Measurements from ENCODE around the gene STOX2.
A peak's percentile ranks its signal among the peaks of the same experiment; 100 is the strongest.

Gene STOX2

GRCh38 chr4:183971929-183972490 is 66.9 kb downstream of the STOX2 start:
- Histone ChIP-seq H3K36me3 (ENCODE audit: control insufficient read depth in 5 of 5, insufficient read depth in 5 of 5, low read length in 5 of 5) (no peaks in the 10 kb centered on the region), H3K4me1 (ENCODE audit: control insufficient read depth in 5 of 5, insufficient read depth in 5 of 5, low read length in 5 of 5) (peaks cover 0 to 6% (median 0%) of the 10 kb centered on the region in 5 donors), H3K27me3 (ENCODE audit: control insufficient read depth in 5 of 5, insufficient read depth in 4 of 5, low read length in 5 of 5) (peaks cover 0 to 2% (median 0%) of the 10 kb centered on the region in 5 donors), H3K4me3 (ENCODE audit: low read depth in 1 of 5, low read length in 5 of 5) (no peak overlapping the region), H3K27ac (ENCODE audit: low read depth, low read length) (no peak overlapping the region), H3K9me3 (ENCODE audit: control insufficient read depth in 5 of 5, low read length in 5 of 5) (peaks cover 0 to 18% (median 4%) of the 10 kb centered on the region in 5 donors), H3K9ac (ENCODE audit: low read length in 5 of 5) (no peak overlapping the region)

GRCh38 chr4:183977707-183978106 is 72.6 kb downstream of the STOX2 start:
- no peak overlapping the region for H3K4me3 ChIP-seq (ENCODE audit: low read depth in 1 of 5, low read length in 5 of 5)
- H3K36me3 ChIP-seq (ENCODE audit: control insufficient read depth in 5 of 5, insufficient read depth in 5 of 5, low read length in 5 of 5), result no peaks in the 10 kb centered on the region
- H3K9ac ChIP-seq (ENCODE audit: low read length in 5 of 5), result no peak overlapping the region
- peaks cover 0 to 18% (median 6%) of the 10 kb centered on the region in 5 donors for H3K9me3 ChIP-seq (ENCODE audit: control insufficient read depth in 5 of 5, low read length in 5 of 5)
- no peak overlapping the region for H3K27ac ChIP-seq (ENCODE audit: low read depth, low read length)
- H3K4me1 ChIP-seq (ENCODE audit: control insufficient read depth in 5 of 5, insufficient read depth in 5 of 5, low read length in 5 of 5), result no peaks in the 10 kb centered on the region
- no peaks in the 10 kb centered on the region for H3K27me3 ChIP-seq (ENCODE audit: control insufficient read depth in 5 of 5, insufficient read depth in 4 of 5, low read length in 5 of 5)

GRCh38 chr4:183984566-183984965 is 79.5 kb downstream of the STOX2 start:
- H3K36me3 ChIP-seq (ENCODE audit: control insufficient read depth in 5 of 5, insufficient read depth in 5 of 5, low read length in 5 of 5), result no peaks in the 10 kb centered on the region
- no peak overlapping the region for H3K4me3 ChIP-seq (ENCODE audit: low read depth in 1 of 5, low read length in 5 of 5)
- no peaks in the 10 kb centered on the region for H3K27me3 ChIP-seq (ENCODE audit: control insufficient read depth in 5 of 5, insufficient read depth in 4 of 5, low read length in 5 of 5)
- H3K27ac ChIP-seq (ENCODE audit: low read depth, low read length), result no peak overlapping the region
- H3K4me1 ChIP-seq (ENCODE audit: control insufficient read depth in 5 of 5, insufficient read depth in 5 of 5, low read length in 5 of 5), result peaks cover 0 to 19% (median 18%) of the 10 kb centered on the region in 5 donors
- H3K9ac ChIP-seq (ENCODE audit: low read length in 5 of 5), result no peak overlapping the region
- H3K9me3 ChIP-seq (ENCODE audit: control insufficient read depth in 5 of 5, low read length in 5 of 5), result no peaks in the 10 kb centered on the region

GRCh38 chr4:183985786-183986185 is 80.7 kb downstream of the STOX2 start:
- Histone ChIP-seq H3K27me3 (ENCODE audit: control insufficient read depth in 5 of 5, insufficient read depth in 4 of 5, low read length in 5 of 5) (no peaks in the 10 kb centered on the region), H3K4me1 (ENCODE audit: control insufficient read depth in 5 of 5, insufficient read depth in 5 of 5, low read length in 5 of 5) (peaks cover 0 to 19% (median 18%) of the 10 kb centered on the region in 5 donors), H3K9me3 (ENCODE audit: control insufficient read depth in 5 of 5, low read length in 5 of 5) (no peaks in the 10 kb centered on the region), H3K27ac (ENCODE audit: low read depth, low read length) (no peak overlapping the region), H3K4me3 (ENCODE audit: low read depth in 1 of 5, low read length in 5 of 5) (no peak overlapping the region), H3K36me3 (ENCODE audit: control insufficient read depth in 5 of 5, insufficient read depth in 5 of 5, low read length in 5 of 5) (no peaks in the 10 kb centered on the region), H3K9ac (ENCODE audit: low read length in 5 of 5) (no peak overlapping the region)

GRCh38 chr4:183986291-183986970 is 81.3 kb downstream of the STOX2 start:
- Histone ChIP-seq H3K9me3 (ENCODE audit: control insufficient read depth in 5 of 5, low read length in 5 of 5) (no peaks in the 10 kb centered on the region), H3K4me3 (ENCODE audit: low read depth in 1 of 5, low read length in 5 of 5) (no peak overlapping the region), H3K4me1 (ENCODE audit: control insufficient read depth in 5 of 5, insufficient read depth in 5 of 5, low read length in 5 of 5) (peaks cover 0 to 19% (median 18%) of the 10 kb centered on the region in 5 donors), H3K9ac (ENCODE audit: low read length in 5 of 5) (no peak overlapping the region), H3K36me3 (ENCODE audit: control insufficient read depth in 5 of 5, insufficient read depth in 5 of 5, low read length in 5 of 5) (no peaks in the 10 kb centered on the region), H3K27me3 (ENCODE audit: control insufficient read depth in 5 of 5, insufficient read depth in 4 of 5, low read length in 5 of 5) (no peaks in the 10 kb centered on the region), H3K27ac (ENCODE audit: low read depth, low read length) (no peak overlapping the region)

- peak overlapping the region; percentile 45 to 68 (median 59) for H3K4me3 ChIP-seq (ENCODE audit: low read depth in 1 of 5, low read length in 5 of 5)
- H3K9ac ChIP-seq (ENCODE audit: low read length in 5 of 5), result peak overlapping the region in 1 of 5 donors; percentile 31
- H3K9me3 ChIP-seq (ENCODE audit: control insufficient read depth in 5 of 5, low read length in 5 of 5), result no peaks in the 10 kb centered on the region
- H3K36me3 ChIP-seq (ENCODE audit: control insufficient read depth in 5 of 5, insufficient read depth in 5 of 5, low read length in 5 of 5), result no peaks in the 10 kb centered on the region
- H3K27me3 ChIP-seq (ENCODE audit: control insufficient read depth in 5 of 5, insufficient read depth in 4 of 5, low read length in 5 of 5), result no peaks in the 10 kb centered on the region
- H3K4me1 ChIP-seq (ENCODE audit: control insufficient read depth in 5 of 5, insufficient read depth in 5 of 5, low read length in 5 of 5), result peaks cover 0 to 19% (median 18%) of the 10 kb centered on the region in 5 donors
- H3K27ac ChIP-seq (ENCODE audit: low read depth, low read length), result no peak overlapping the region
These were observed 82.2 kb downstream of the STOX2 start for GRCh38 chr4:183986971-183987946.

- peaks cover 0 to 19% (median 18%) of the 10 kb centered on the region in 5 donors for H3K4me1 ChIP-seq (ENCODE audit: control insufficient read depth in 5 of 5, insufficient read depth in 5 of 5, low read length in 5 of 5)
- no peak overlapping the region for H3K27ac ChIP-seq (ENCODE audit: low read depth, low read length)
- H3K27me3 ChIP-seq (ENCODE audit: control insufficient read depth in 5 of 5, insufficient read depth in 4 of 5, low read length in 5 of 5), result no peaks in the 10 kb centered on the region
- H3K4me3 ChIP-seq (ENCODE audit: low read depth in 1 of 5, low read length in 5 of 5), result peak overlapping the region; percentile 45 to 68 (median 59)
- peak overlapping the region in 1 of 5 donors; percentile 29 for H3K9ac ChIP-seq (ENCODE audit: low read length in 5 of 5)
- H3K36me3 ChIP-seq (ENCODE audit: control insufficient read depth in 5 of 5, insufficient read depth in 5 of 5, low read length in 5 of 5), result no peaks in the 10 kb centered on the region
- no peaks in the 10 kb centered on the region for H3K9me3 ChIP-seq (ENCODE audit: control insufficient read depth in 5 of 5, low read length in 5 of 5)
These were observed 82.9 kb downstream of the STOX2 start for GRCh38 chr4:183987987-183988392.

GRCh38 chr4:183988874-183989273 is 83.8 kb downstream of the STOX2 start:
- H3K4me3 ChIP-seq (ENCODE audit: low read depth in 1 of 5, low read length in 5 of 5), result no peak overlapping the region
- H3K27ac ChIP-seq (ENCODE audit: low read depth, low read length), result no peak overlapping the region

GRCh38 chr4:183989461-183989860 is 84.4 kb downstream of the STOX2 start:
- no peaks in the 10 kb centered on the region for H3K27me3 ChIP-seq (ENCODE audit: control insufficient read depth in 5 of 5, insufficient read depth in 4 of 5, low read length in 5 of 5)
- H3K36me3 ChIP-seq (ENCODE audit: control insufficient read depth in 5 of 5, insufficient read depth in 5 of 5, low read length in 5 of 5), result no peaks in the 10 kb centered on the region
- no peak overlapping the region for H3K4me3 ChIP-seq (ENCODE audit: low read depth in 1 of 5, low read length in 5 of 5)
- H3K4me1 ChIP-seq (ENCODE audit: control insufficient read depth in 5 of 5, insufficient read depth in 5 of 5, low read length in 5 of 5), result peaks cover 0 to 19% (median 18%) of the 10 kb centered on the region in 5 donors
- no peak overlapping the region for H3K9ac ChIP-seq (ENCODE audit: low read length in 5 of 5)
- no peak overlapping the region for H3K27ac ChIP-seq (ENCODE audit: low read depth, low read length)
- no peaks in the 10 kb centered on the region for H3K9me3 ChIP-seq (ENCODE audit: control insufficient read depth in 5 of 5, low read length in 5 of 5)

More at GRCh38 chr4:183988874-183989273, 83.8 kb downstream of the STOX2 start:
- peaks cover 0 to 19% (median 18%) of the 10 kb centered on the region in 5 donors for H3K4me1 ChIP-seq (ENCODE audit: control insufficient read depth in 5 of 5, insufficient read depth in 5 of 5, low read length in 5 of 5)
- no peaks in the 10 kb centered on the region for H3K36me3 ChIP-seq (ENCODE audit: control insufficient read depth in 5 of 5, insufficient read depth in 5 of 5, low read length in 5 of 5)
- H3K9me3 ChIP-seq (ENCODE audit: control insufficient read depth in 5 of 5, low read length in 5 of 5), result no peaks in the 10 kb centered on the region
- no peaks in the 10 kb centered on the region for H3K27me3 ChIP-seq (ENCODE audit: control insufficient read depth in 5 of 5, insufficient read depth in 4 of 5, low read length in 5 of 5)
- H3K9ac ChIP-seq (ENCODE audit: low read length in 5 of 5), result peak overlapping the region in 1 of 5 donors; percentile 30

Data from subcutaneous abdominal adipose tissue (tissue), 5 donors.